H9 (cell line): ENCODE data around the gene FAM185A. TPM values are rescaled to one million over a fixed set of nuclear protein-coding genes. Genes with fewer than 3 reads are reported as not detected.
"Not testable (repeated sequence)": the region's sequence is repeated elsewhere in the genome, so short reads cannot be mapped to it uniquely, and the experiment has no call there.

Experiments used
- DNase-seq: peaks from one replicate; pipeline ENCODE4 v3.0.0-alpha.2; 2017
- H2AFZ ChIP-seq: one replicate; pipeline ENCODE4 v1.6.1; 2013; ENCODE audit warnings: mild to moderate bottlenecking, low read length, control low read depth, moderate library complexity
- H2AK5ac ChIP-seq: 2 replicates; pipeline ENCODE4 v1.6.1; 2013; ENCODE audit warnings: low read length, control low read depth, mixed read lengths; ENCODE audit not compliant: insufficient read length
- H2BK120ac ChIP-seq: one replicate; pipeline ENCODE4 v1.6.1; 2013; ENCODE audit warnings: low read depth, mild to moderate bottlenecking, low read length, control low read depth, inconsistent platforms; ENCODE audit not compliant: poor library complexity, severe bottlenecking
- H2BK12ac ChIP-seq: 2 replicates; pipeline ENCODE4 v1.6.1; 2013; ENCODE audit warnings: low read length, control low read depth, mixed read lengths, low read depth; ENCODE audit not compliant: insufficient read length
- H2BK15ac ChIP-seq: 2 replicates; pipeline ENCODE4 v1.6.1; 2013; ENCODE audit warnings: low read depth, low read length, control low read depth
- H2BK20ac ChIP-seq: one replicate; pipeline ENCODE4 v1.6.1; 2013; ENCODE audit warnings: low read depth, mild to moderate bottlenecking, low read length, control low read depth, inconsistent platforms; ENCODE audit not compliant: poor library complexity, severe bottlenecking
- H2BK5ac ChIP-seq: 2 replicates; pipeline ENCODE4 v1.6.1; 2013; ENCODE audit warnings: low read length, control low read depth, mixed read lengths; ENCODE audit not compliant: insufficient read length
- H3K14ac ChIP-seq: 2 replicates; pipeline ENCODE4 v1.6.1; 2013; ENCODE audit warnings: low read length, control low read depth; ENCODE audit not compliant: insufficient read depth
- H3K18ac ChIP-seq: 2 replicates; pipeline ENCODE4 v1.6.1; 2013; ENCODE audit warnings: low read depth, mild to moderate bottlenecking, mixed read lengths, low read length, control low read depth; ENCODE audit not compliant: insufficient read length
- H3K23ac ChIP-seq: 2 replicates; pipeline ENCODE4 v1.6.1; 2013; ENCODE audit warnings: low read length, control low read depth, mixed read lengths, low read depth; ENCODE audit not compliant: insufficient read length
- H3K23me2 ChIP-seq: 2 replicates; pipeline ENCODE4 v1.6.1; 2013; ENCODE audit warnings: low read depth, mild to moderate bottlenecking, mixed read lengths, low read length, control low read depth; ENCODE audit not compliant: insufficient read length, poor library complexity, severe bottlenecking
- H3K27ac ChIP-seq: 2 replicates; pipeline ENCODE4 v1.5.1; 2013; ENCODE audit warnings: low read length, control low read depth, mixed read lengths, low read depth; ENCODE audit not compliant: insufficient read length
- H3K27me3 ChIP-seq: 2 replicates; pipeline ENCODE4 v1.6.1; 2013; ENCODE audit warnings: low read length, control low read depth, inconsistent platforms; ENCODE audit not compliant: insufficient read depth
- H3K4ac ChIP-seq: 2 replicates; pipeline ENCODE4 v1.6.1; 2013; ENCODE audit warnings: low read depth, mild to moderate bottlenecking, control low read depth, inconsistent platforms, low read length, moderate library complexity
- H3K4me1 ChIP-seq: 2 replicates; pipeline ENCODE4 v1.6.1; 2013; ENCODE audit warnings: low read length, control low read depth, inconsistent platforms; ENCODE audit not compliant: insufficient read depth
- H3K4me2 ChIP-seq: 2 replicates; pipeline ENCODE4 v1.6.1; 2013; ENCODE audit warnings: low read length, control low read depth, mixed read lengths; ENCODE audit not compliant: insufficient read length, insufficient read depth
- H3K56ac ChIP-seq: 2 replicates; pipeline ENCODE4 v1.6.1; 2013; ENCODE audit warnings: low read depth, mild to moderate bottlenecking, mixed read lengths, low read length, control low read depth; ENCODE audit not compliant: insufficient read length
- H3K79me1 ChIP-seq: 2 replicates; pipeline ENCODE4 v1.6.1; 2013; ENCODE audit warnings: low read depth, mild to moderate bottlenecking, moderate library complexity, low read length, control low read depth, inconsistent platforms; ENCODE audit not compliant: insufficient read depth, poor library complexity, severe bottlenecking
- H3K79me2 ChIP-seq: 2 replicates; pipeline ENCODE4 v1.6.1; 2013; ENCODE audit warnings: low read length, control low read depth, inconsistent platforms; ENCODE audit not compliant: insufficient read depth
- H3K9ac ChIP-seq: 2 replicates; pipeline ENCODE4 v1.6.1; 2013; ENCODE audit warnings: low read length, control low read depth, mixed read lengths; ENCODE audit not compliant: insufficient read length; ENCODE audit errors: extremely low read depth
- H3K9me3 ChIP-seq: one replicate; pipeline ENCODE4 v1.6.1; 2013; ENCODE audit warnings: low read depth, low read length, inconsistent platforms; ENCODE audit not compliant: control insufficient read depth
- H3T11ph ChIP-seq: one replicate; pipeline ENCODE4 v1.6.1; 2013; ENCODE audit warnings: mild to moderate bottlenecking, low read length, control low read depth, inconsistent platforms
- H4K20me1 ChIP-seq: one replicate; pipeline ENCODE4 v1.6.1; 2013; ENCODE audit not compliant: control insufficient read depth, insufficient read length, insufficient read depth
- H4K5ac ChIP-seq: 2 replicates; pipeline ENCODE4 v1.6.1; 2013; ENCODE audit warnings: low read depth, mild to moderate bottlenecking, mixed read lengths, low read length, control low read depth; ENCODE audit not compliant: insufficient read length
- H4K8ac ChIP-seq: replicated peaks from 2 replicates; pipeline ENCODE4 v1.6.1; 2013; ENCODE audit warnings: low read length, control low read depth, mixed read lengths, low read depth; ENCODE audit not compliant: insufficient read length
- H4K91ac ChIP-seq: 2 replicates; pipeline ENCODE4 v1.6.1; 2013; ENCODE audit warnings: low read depth, mild to moderate bottlenecking, moderate library complexity, mixed read lengths, low read length, control low read depth; ENCODE audit not compliant: insufficient read length
- H3K27ac Mint-ChIP-seq, 3 experiments: 2 replicates in 2 of 3; 3 replicates in 1 of 3; pipeline ENCODE4 v1.8.0; 2020 to 2021; ENCODE audit warnings: mixed read lengths in 3 of 3, mild to moderate bottlenecking in 1 of 3, moderate library complexity in 1 of 3
- H3K27me3 Mint-ChIP-seq: 2 replicates; pipeline ENCODE4 v1.8.0; 2021; ENCODE audit warnings: low read depth, mild to moderate bottlenecking, moderate library complexity, mixed read lengths
- H3K36me3 Mint-ChIP-seq, 3 experiments: 2 replicates in 2 of 3; 3 replicates in 1 of 3; pipeline ENCODE4 v1.8.0; 2020 to 2021; ENCODE audit warnings: low read depth in 3 of 3, mixed read lengths in 3 of 3; ENCODE audit not compliant: insufficient read depth in 1 of 3
- H3K4me1 Mint-ChIP-seq, 2 experiments: 2 replicates each; pipeline ENCODE4 v1.8.0; 2020; ENCODE audit warnings: mixed read lengths in 2 of 2
- H3K4me3 Mint-ChIP-seq, 2 experiments: 2 replicates in 1 of 2; 3 replicates in 1 of 2; pipeline ENCODE4 v1.8.0; 2020 to 2021; ENCODE audit warnings: mild to moderate bottlenecking in 2 of 2, mixed read lengths in 2 of 2, moderate library complexity in 1 of 2
- H3K9me3 Mint-ChIP-seq, 2 experiments: 2 replicates in 1 of 2; 3 replicates in 1 of 2; pipeline ENCODE4 v1.8.0; 2020; ENCODE audit warnings: mild to moderate bottlenecking in 2 of 2, mixed read lengths in 2 of 2, moderate library complexity in 1 of 2
- WGBS: extraction: QIAGEN DNeasy Blood & Tissue Kit; methylation state at CpG from one replicate; pipeline ENCODE4 v1.1.7; 2013; ENCODE audit warnings: missing lambda C conversion rate, low lambda C conversion rate, mixed read lengths; ENCODE audit not compliant: insufficient read length; ENCODE audit errors: extremely low coverage; 5-methylcytosine and 5-hydroxymethylcytosine counted together
- total RNA-seq: library from RNA; stranded (reverse); gene quantifications from 2 replicates; pipeline ENCODE4 v1.2.1, GENCODE V29; 2021

The FAM185A gene
- total RNA-seq, 1 experiment from 2014 or later = 7.0 TPM

DNA sequence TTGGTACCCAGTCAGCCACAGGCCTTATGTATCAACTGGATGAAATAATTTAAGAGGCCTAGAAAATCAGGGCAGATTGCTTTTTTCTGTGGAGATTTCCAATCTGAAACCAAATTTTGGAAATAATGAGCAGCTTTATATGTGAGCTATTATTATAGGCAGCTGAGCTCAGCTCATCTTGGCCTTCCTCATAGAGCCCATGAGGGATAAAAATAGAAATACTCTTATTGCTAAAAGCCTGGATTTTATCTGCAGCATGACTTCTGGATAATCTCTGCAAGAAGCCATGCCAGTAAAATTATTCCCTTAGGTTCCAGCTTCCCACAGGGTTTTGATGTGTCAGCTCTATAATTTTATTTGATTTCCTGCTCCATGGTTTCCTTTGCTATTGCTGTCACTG, 43.0 kb downstream of the FAM185A start:
- H3K9me3 Mint-ChIP-seq, H3K27me3 ChIP-seq, H3K9me3 ChIP-seq, H2BK120ac ChIP-seq, H3K4me1 ChIP-seq, H4K20me1 ChIP-seq, H4K8ac ChIP-seq, H4K91ac ChIP-seq, H3K56ac ChIP-seq, H2AFZ ChIP-seq, H3K4ac ChIP-seq, H3K23me2 ChIP-seq, DNase-seq, H3K27ac Mint-ChIP-seq, H3K18ac ChIP-seq, H2BK15ac ChIP-seq, H3K79me2 ChIP-seq, H3K79me1 ChIP-seq, H4K5ac ChIP-seq, H3K4me1 Mint-ChIP-seq, H2AK5ac ChIP-seq, H3K23ac ChIP-seq, H3K4me3 Mint-ChIP-seq, H3K4me2 ChIP-seq, H3K36me3 Mint-ChIP-seq, H3T11ph ChIP-seq, H3K27me3 Mint-ChIP-seq, H2BK5ac ChIP-seq, H2BK12ac ChIP-seq, H3K9ac ChIP-seq, H3K14ac ChIP-seq, H2BK20ac ChIP-seq, H3K27ac ChIP-seq: not testable (repeated sequence)

DNA sequence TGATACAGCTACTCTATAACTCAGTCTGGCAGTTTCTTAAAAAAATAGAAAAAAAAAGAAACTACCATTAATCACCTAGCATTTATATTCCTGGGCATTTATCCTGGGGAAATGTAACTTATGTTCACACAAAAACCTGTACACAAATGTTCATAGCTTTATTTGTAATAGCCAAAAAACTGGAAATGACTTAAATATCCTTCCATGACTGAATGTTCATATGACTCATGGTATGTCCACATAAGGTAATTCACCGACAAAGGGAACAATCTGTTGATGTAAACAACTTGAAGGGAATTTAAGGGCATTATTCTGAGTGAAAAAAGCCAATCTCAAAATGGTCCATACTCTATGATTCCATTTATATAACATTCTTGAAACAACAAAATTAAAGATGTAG, 45.8 kb downstream of the FAM185A start:
- not testable (repeated sequence) for H3K27ac Mint-ChIP-seq, H3K9me3 ChIP-seq, H2BK5ac ChIP-seq, H3K27me3 ChIP-seq, H2BK15ac ChIP-seq, H4K5ac ChIP-seq, H2AFZ ChIP-seq, H4K91ac ChIP-seq, H3K27me3 Mint-ChIP-seq, H3K9me3 Mint-ChIP-seq, H2BK20ac ChIP-seq, H3K4me1 Mint-ChIP-seq, H3K14ac ChIP-seq, H3K9ac ChIP-seq, H4K8ac ChIP-seq, H3K4me3 Mint-ChIP-seq, H3K79me2 ChIP-seq, H3K4ac ChIP-seq, H4K20me1 ChIP-seq, H3K56ac ChIP-seq, H2AK5ac ChIP-seq, H3K27ac ChIP-seq, DNase-seq, H3T11ph ChIP-seq, H3K79me1 ChIP-seq, H3K36me3 Mint-ChIP-seq, H2BK12ac ChIP-seq, H3K4me2 ChIP-seq, H3K23ac ChIP-seq, H3K23me2 ChIP-seq, H3K4me1 ChIP-seq, H3K18ac ChIP-seq, H2BK120ac ChIP-seq
- no CpG with 5 or more reads among the region's 1 CpG for WGBS
